GM21737 (cell line): ENCODE data around the gene PLSCR3.

Experiments
- ATAC-seq: cut with Tn5 transposase; IDR thresholded peaks from one replicate; pipeline ENCODE4 v1.9.1; 2021; ENCODE audit warnings: mild to moderate bottlenecking, moderate library complexity; ENCODE audit not compliant: unreplicated experiment

PLSCR3 gene

GRCh38 chr17:7394452-7395191 is at the start of gene PLSCR3:
PLSCR3 (minus strand) TSS chr17:7394525; CDS start chr17:7394110, 415 bp downstream.
- peak; percentile 69 for ATAC-seq

- ATAC-seq = no peak
Measured at GRCh38 chr17:7443499-7444485, 49.5 kb upstream of the PLSCR3 start.

GRCh38 chr17:7442142-7442541 is 47.8 kb upstream of the PLSCR3 start:
- no peak for ATAC-seq

GRCh38 chr17:7441266-7441665 is 46.9 kb upstream of the PLSCR3 start:
- no peak for ATAC-seq

- no peak for ATAC-seq
Measured at GRCh38 chr17:7440834-7441195, 46.5 kb upstream of the PLSCR3 start.

GRCh38 chr17:7440113-7440833 is 45.9 kb upstream of the PLSCR3 start:
- ATAC-seq = no peak

- no peak for ATAC-seq
Measured at GRCh38 chr17:7439462-7440112, 45.3 kb upstream of the PLSCR3 start, which contains the start of gene FGF11. FGF11 (plus strand) TSS chr17:7439512; CDS start chr17:7439621, 109 bp downstream.

GRCh38 chr17:7438656-7439460 is 44.5 kb upstream of the PLSCR3 start:
- no peak for ATAC-seq

GRCh38 chr17:7437950-7438614 is 43.8 kb upstream of the PLSCR3 start:
- ATAC-seq = no peak

- no peak for ATAC-seq
Measured at GRCh38 chr17:7437369-7437863, 43.1 kb upstream of the PLSCR3 start.

- peak; percentile 31 for ATAC-seq
Measured at GRCh38 chr17:7436556-7437368, 42.4 kb upstream of the PLSCR3 start.

GRCh38 chr17:7435676-7436555 is 41.6 kb upstream of the PLSCR3 start:
- ATAC-seq = peak; percentile 24

GRCh38 chr17:7432296-7432695 is 38.0 kb upstream of the PLSCR3 start:
- no peak for ATAC-seq

- ATAC-seq = no peak
Measured at GRCh38 chr17:7431231-7431630, 36.9 kb upstream of the PLSCR3 start.

GRCh38 chr17:7429722-7430121 is 35.4 kb upstream of the PLSCR3 start:
- ATAC-seq = no peak

- ATAC-seq = no peak
Measured at GRCh38 chr17:7428557-7428956, 34.2 kb upstream of the PLSCR3 start, which contains the start of gene SPEM3. SPEM3 (plus strand) TSS chr17:7428857; CDS start chr17:7428903, 46 bp downstream.

- no peak for ATAC-seq
Measured at GRCh38 chr17:7427549-7427948, 33.2 kb upstream of the PLSCR3 start.
